HG02763 (cell line): ENCODE results near the gene KLHL4.
"Not testable (repeated sequence)": the region's sequence is repeated elsewhere in the genome, so short reads cannot be mapped to it uniquely, and the experiment has no call there.

ENCODE experiments used
- ATAC-seq: cut with Tn5 transposase; IDR thresholded peaks from one replicate; pipeline ENCODE4 v1.9.1; 2021; ENCODE audit warnings: mild to moderate bottlenecking, moderate library complexity; ENCODE audit not compliant: unreplicated experiment

KLHL4 gene

DNA sequence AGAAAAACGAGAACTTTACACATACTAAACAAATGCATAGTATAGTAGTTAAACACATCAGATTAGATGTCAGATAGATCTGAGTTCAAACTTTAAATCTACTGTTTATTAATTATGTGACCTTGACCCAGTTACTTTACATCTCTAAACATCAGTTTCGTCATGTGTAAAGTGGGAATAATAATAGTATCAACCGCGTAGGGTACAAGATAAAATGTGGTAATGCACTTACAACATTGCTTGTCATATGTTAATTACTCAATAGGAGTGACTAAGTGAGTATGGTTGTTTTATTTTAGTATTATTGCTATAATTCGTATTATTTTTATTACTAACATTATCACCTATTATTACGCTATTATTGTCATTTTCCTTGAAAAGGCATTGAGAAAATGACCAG lies 144.2 kb downstream of the KLHL4 start:
- no peak for ATAC-seq

DNA sequence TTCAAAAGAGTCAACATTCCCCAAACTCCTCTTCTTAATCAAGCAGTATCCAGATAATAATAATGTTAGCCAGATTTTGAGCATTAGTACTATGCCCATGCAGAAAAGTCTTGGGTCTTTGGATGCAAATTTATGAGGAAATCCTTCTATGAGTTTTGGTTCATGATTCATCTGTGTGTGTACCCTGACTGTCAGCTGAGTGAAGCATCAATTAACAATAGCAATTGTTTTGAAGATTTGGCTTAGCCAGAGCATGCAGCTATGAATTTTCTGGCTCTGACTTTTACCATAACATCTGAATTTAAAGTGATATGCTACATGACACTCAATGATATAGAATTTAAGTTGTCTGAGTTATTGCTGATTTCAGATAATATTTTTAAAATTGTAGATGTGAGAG lies 145.8 kb downstream of the KLHL4 start:
- no peak for ATAC-seq

DNA sequence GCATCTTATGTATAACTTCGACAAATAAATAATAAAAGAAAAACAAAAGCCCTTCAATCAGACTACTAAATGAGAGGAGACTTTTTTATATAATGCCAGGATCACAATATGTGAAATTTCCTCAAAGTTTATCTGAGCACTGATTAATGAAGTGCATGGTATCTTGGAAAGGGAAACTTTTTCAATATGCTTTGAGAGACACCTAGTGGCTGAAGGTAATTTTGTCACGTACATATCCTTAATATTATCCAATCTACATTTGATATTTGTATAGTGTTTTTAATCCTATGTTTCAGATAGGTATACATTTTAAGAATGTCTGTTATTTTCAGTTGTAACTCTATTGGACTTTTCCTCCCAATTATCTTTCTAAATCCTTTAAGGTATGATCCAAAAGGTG lies 146.8 kb downstream of the KLHL4 start:
- ATAC-seq, result no peak

GRCh38 chrX:87679849-87680248 lies 162.2 kb downstream of the KLHL4 start:
- no peak for ATAC-seq

DNA sequence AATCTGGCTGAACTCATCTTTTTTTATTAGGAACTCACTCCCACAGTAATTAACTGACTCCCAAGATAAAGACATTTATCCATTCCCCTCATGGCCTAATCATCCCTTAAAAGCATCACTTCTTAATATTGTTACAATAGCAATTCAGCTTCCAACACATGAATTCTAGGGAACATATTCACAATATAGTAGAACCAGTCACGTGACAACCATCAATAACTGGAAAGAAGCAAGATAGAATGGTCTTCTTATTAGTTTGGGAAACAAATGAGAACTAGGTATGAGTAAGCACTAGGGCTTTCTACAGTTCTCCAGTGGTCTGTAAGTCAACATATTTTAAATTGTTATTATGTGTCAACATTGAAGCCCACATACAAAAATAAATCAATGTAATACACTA lies 170.1 kb downstream of the KLHL4 start:
- no peak for ATAC-seq

DNA sequence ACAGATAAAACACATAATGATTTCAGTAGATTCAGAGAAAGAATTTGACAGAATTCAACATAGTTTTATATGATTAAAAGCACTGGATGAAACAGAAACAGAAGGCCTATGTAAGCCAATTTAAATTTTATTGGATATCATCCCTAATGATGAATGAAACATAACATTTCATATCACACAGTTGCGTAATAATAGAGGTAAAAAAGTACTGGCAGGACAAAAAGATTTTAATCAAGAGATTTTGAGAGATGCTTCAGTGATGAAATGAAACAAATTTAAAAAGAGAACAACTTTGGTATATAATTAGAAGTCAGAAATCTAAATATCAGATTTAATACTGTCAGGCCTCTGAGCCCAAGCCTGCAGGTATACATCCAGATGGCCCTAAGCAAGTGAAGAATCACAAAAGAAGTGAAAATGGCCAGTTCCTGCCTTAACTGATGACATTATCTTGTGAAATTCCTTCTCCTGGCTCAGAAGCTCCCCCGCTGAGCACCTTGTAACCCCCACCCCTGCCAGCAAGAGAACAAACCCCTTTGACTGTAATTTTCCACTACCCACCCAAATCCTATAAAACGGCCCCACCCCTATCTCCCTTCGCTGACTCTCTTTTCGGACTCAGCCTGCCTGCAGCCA lies 170.6 kb downstream of the KLHL4 start:
- not testable (repeated sequence) for ATAC-seq

DNA sequence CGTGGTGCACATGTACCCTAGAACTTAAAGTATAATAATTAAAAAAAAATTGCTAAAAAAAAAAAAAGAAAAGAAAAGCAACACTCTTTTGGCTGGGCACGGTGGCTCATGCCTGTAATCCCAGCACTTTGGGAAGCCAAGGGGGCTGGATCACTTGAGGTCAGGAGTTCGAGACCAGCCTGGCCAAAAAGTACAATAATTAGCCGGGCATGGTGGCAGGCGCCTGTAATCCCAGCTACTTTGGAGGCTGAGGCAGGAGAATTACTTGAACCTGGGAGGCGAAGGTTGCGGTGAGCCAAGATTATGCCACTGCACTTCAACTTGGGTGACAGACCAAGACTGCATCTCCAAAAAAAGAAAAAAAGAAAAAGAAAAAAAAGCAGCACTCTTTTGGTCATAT lies 171.6 kb downstream of the KLHL4 start:
- not testable (repeated sequence) for ATAC-seq

DNA sequence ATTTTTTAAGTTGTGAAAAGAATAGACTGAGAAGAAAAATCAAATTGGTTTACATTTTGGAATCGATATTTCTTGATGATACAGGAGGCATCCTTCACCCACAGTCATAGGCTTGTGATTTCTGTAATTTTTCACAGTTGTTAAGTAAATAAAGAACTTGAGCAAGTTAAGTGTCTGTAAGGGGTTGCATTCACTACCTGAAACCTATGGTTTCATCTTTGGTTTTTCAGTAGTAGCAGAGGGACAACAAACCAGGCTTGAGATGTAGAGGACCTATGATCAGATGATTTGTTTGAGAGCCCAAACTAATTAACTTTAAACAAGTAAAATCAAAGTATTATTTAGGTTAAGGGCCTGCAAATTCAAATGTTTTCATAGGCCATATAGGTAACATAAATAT lies 175.6 kb downstream of the KLHL4 start:
- no peak for ATAC-seq

GRCh38 chrX:87697409-87697808 lies 179.8 kb downstream of the KLHL4 start:
- ATAC-seq, result no peak

DNA sequence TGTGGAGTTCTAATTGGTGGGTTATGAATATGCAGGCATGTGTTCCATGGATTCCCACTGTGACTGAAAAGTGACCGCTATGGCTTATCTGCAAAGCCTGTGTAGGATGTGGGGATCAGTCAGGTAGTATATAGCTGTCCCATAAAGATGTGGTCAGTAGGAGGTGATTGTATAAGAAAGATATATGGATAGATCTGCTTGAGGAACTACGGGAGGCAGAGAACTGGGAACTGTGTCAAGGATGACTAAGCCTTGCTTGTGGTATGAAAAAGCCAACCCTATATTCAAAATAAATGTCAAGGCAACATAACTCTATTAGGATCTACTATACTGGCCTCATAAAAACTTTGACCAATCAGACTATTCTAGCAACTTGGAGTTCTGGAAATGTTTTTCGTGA lies 185.2 kb downstream of the KLHL4 start:
- no peak for ATAC-seq

DNA sequence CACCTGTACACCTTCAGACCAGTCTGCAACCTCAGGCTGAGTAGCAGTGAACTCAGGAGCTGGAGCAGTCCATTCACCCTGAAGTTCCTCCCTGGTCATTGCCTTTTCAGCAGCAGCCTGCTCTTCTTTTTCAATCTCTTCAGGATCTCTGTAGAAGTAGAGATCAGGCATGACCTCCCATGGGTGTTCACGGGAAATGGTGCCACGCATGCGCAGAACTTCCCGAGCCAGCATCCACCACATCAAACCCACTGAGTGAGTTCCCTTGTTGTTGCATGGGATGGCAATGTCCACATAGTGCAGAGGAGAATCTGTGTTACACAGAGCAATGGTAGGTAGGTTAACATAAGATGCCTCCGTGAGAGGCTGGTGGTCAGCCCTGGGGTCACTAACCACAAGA lies 185.9 kb downstream of the KLHL4 start:
- ATAC-seq, result not testable (repeated sequence)

DNA sequence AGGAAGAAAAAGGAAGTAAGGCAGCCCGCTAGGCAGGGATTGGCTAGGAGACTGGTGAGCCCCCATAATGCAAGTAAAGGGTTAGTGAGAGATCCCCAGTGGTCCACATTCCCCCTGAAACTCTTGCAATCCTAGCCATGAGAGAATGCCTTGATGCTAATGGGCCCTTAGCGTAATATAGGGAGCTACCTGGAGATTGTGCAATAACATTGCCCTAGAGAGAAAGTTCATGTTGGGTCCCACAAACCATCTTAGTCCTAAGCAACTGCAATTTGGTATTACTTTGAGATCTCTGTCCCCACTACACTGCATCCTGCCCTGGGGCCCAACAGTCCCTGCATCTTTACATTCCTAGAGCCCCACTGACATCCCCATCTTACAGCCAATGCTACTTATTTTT lies 188.5 kb downstream of the KLHL4 start:
- ATAC-seq, result no peak

DNA sequence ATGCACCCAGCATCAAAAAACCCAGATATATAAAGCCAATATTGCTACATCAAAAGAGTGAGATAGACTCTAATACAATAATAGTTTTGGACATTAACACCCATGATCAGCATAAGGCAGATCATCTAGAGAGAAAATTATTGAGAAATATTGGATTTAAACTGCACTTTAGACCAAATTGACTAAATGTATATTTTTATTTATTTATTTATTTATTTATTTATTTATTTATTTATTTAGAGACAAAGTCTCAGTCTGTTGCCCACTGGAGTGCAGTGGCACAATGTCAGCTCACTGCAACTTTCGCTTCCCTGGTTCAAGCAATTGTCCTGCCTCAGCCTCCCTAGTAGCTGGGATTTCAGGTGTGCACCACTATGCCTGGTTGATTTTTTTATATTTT lies 193.0 kb downstream of the KLHL4 start:
- no peak for ATAC-seq
